ENCODE data around the gene DCHS2.

- TF ChIP-seq POLR2A (IDR thresholded peaks at IDR 0.05; ENCODE audit: low read length) (no peak), GATA1 (IDR thresholded peaks at IDR 0.05; ENCODE audit: low read depth, low read length) (no peak)
Observed at GRCh38 chr4:154305616-154306015, 186.0 kb downstream of the DCHS2 start.
